GM10248 (cell line): Measurements from ENCODE around the gene STXBP6.

Experiments
- CTCF ChIA-PET: fragments of 300-600 bp; sonication (Branson Sonifier 250); formaldehyde crosslinking; extraction: SDS; loops from one replicate; lab custom pipeline; 2021; ENCODE audit warnings: antibody characterized with exemption; lab: Yijun Ruan, JAX
- POLR2A ChIA-PET: fragments of 350-650 bp; sonication (Branson Sonifier 250); formaldehyde crosslinking; extraction: SDS; loops from one replicate; lab custom pipeline; 2020; ENCODE audit warnings: antibody characterized with exemption; lab: Yijun Ruan, JAX
- DNase-seq: peaks from one replicate; pipeline ENCODE4 v3.0.0; 2012; ENCODE audit errors: extremely low spot score
- CTCF ChIP-seq: IDR thresholded peaks from 2 replicates; pipeline ENCODE4 v1.5.1; 2012; ENCODE audit warnings: mild to moderate bottlenecking, low read depth; ENCODE audit errors: extremely low read depth, missing control alignments, control extremely low read depth

Gene STXBP6

GRCh38 chr14:25049568-25050268 lies at the start of gene STXBP6:
Gene STXBP6 (minus strand): TSS chr14:25050147. CDS start chr14:24974818, 75,329 bp downstream.
- TF ChIP-seq CTCF = no peak
- DNase-seq = peak; percentile 34
- POLR2A ChIA-PET = no interaction called here
- CTCF ChIA-PET = no interaction called here

GRCh38 chr14:25097120-25097519 lies 47.2 kb upstream of the STXBP6 start:
- DNase-seq = no peak
- ChIA-PET POLR2A (no interaction called here), CTCF (no interaction called here)
- no peak for TF ChIP-seq CTCF

- no peak for DNase-seq
- CTCF ChIA-PET = no interaction called here
- POLR2A ChIA-PET = no interaction called here
- TF ChIP-seq CTCF = no peak
Measured at GRCh38 chr14:25095736-25096437, 45.9 kb upstream of the STXBP6 start.

- ChIA-PET CTCF (no interaction called here), POLR2A (no interaction called here)
- TF ChIP-seq CTCF = no peak
- no peak for DNase-seq
Measured at GRCh38 chr14:25094171-25094907, 44.4 kb upstream of the STXBP6 start.

GRCh38 chr14:25092258-25092740 lies 42.4 kb upstream of the STXBP6 start:
- CTCF ChIA-PET = interaction anchor here (1.2 kb wide), 1 partner anchor 9 kb away, joined by 4 read pairs; no protein-coding TSS in a partner anchor
- TF ChIP-seq CTCF = no peak
- POLR2A ChIA-PET = no interaction called here
- DNase-seq = no peak

GRCh38 chr14:25090716-25091454 lies 40.9 kb upstream of the STXBP6 start:
- ChIA-PET POLR2A (no interaction called here), CTCF (no interaction called here)
- no peak for TF ChIP-seq CTCF
- no peak for DNase-seq
